GM21786 (cell line): Measurements from ENCODE around the gene EHF.
"Not testable (repeated sequence)": the region's sequence is repeated elsewhere in the genome, so short reads cannot be mapped to it uniquely, and the experiment has no call there.

Experiments
- ATAC-seq: cut with Tn5 transposase; IDR thresholded peaks from one replicate; pipeline ENCODE4 v1.9.1; 2021; ENCODE audit not compliant: unreplicated experiment

Gene EHF

DNA sequence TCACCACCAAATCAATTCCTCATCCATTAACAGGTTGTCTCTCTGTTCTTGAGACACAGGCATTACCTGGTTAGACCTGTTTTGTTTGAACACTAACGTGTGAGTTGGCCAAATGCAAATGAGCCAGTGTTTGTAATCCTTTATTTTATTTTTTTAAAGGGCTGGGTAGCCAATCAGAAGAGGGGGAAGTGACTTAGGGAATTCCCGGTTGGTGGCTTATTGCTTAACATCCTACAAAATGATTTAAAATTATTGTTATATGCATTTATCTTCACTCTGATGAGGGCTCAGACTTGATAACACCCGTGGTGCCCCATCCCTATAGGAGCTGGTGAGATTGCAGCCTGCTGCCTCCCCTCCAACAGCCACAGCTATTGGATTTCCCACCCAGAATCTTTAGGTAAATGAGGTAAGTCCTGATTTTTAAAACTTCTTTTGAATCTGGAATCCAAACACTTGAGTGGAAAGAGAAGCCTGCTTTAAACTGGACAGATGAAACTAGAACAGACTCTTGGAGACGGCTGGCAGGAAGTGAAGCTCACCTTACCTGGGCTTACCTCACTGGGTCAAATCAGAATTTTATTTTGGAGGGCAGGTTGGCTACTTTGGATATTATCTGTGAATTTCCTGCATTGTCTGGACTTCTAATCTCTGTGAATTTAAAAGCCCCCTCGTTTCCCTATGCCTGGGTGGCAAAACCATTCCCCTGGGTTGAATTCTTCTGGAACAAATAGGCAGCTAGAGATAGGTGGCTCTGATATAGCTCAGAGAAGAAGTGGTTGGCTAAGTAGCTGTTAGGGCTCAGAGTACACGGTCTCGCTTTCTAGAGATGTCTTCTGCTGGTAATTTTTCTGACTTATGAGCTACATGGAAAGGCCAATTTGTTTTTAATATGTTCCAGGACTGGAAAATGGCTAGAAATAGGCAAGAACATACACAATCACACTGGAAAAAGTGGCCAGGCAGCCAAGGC lies at the start of gene EHF:
Gene EHF, plus strand, starts transcription at position 274 of the 973 bp plus-strand sequence. CDS start 21,538 bp downstream, outside the sequence.
- no peak for ATAC-seq

DNA sequence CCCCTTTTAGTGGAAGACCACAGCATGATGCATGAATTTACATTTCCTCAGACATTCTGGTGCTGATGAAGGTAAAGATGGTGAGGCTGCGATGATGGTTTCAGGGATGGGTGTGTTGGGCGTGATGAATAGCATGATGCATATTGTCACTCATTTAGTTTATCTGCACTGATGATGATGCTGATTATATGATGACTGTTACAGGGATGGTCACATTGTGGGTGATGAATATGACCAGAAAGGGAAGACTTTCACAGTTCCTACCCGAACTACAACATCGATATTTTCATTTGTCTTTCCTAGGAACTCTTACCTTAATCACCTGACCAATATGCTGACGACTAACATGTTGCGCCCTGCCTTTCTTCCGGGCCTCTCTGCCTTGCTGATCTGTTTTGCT lies 47.4 kb upstream of the EHF start:
- ATAC-seq, result no peak

- ATAC-seq, result no peak
Measured at GRCh38 chr11:34575261-34575660, 45.6 kb upstream of the EHF start.

DNA sequence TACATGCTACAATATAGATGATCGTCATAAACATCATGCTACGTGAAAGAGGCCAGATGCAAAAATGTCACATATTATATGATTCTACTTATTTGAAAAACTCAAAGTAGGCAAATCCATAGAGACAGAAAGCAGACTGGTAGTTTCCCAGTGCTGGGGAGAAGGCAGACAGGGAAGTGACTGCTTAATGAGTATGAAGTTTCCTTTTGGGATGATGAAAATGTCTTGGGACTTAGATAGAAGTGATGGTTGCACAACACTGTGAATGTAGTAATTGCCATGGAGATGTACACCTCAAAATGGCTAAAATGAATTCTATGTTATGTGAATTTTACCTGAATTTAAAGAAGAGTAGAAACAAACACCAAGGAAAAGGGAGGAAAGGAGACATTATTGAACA lies 45.2 kb upstream of the EHF start:
- ATAC-seq, result no peak

DNA sequence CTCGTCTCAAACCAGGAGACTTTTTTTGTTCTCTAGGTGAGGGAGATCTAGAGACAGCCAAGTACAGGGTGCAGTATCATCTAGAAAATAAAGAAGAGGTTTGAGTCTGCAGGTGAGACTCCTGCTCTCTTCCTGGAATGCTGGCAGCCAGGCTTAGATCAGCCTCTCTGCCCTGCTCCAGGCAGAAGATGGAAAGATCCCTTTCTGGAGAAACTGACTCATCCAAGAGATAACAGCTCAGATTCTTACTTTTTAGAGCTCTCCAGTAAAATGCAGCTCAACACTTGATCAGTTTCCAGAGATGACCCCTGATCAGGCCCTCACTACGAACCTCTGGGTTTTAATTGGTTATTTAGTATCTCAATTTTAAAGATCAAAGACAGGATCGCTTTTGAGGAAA lies 44.6 kb upstream of the EHF start:
- no peak for ATAC-seq

DNA sequence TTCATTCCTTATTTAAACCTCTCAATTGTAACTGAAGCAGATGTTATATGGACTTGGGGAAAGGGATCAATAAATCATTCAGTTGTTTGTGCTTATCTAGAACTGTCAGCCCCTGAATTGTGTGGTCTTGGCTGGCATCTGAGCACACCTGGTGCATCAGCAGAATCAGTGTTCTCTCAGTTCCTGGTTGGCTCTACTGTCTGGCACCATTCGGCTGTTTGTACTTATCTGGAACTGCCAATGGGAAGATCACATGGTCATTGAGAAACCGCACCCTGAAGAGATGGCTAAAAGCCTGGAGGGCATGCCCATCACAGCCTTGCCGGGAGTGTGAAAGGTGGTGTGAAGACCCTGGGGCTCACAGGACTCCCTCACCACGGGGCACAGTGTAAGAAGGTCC lies 37.1 kb upstream of the EHF start:
- ATAC-seq, result no peak

GRCh38 chr11:34585304-34585734 lies 35.6 kb upstream of the EHF start:
- no peak for ATAC-seq

- peak; percentile 71 for ATAC-seq
Measured at GRCh38 chr11:34585735-34586487, 35.0 kb upstream of the EHF start.

DNA sequence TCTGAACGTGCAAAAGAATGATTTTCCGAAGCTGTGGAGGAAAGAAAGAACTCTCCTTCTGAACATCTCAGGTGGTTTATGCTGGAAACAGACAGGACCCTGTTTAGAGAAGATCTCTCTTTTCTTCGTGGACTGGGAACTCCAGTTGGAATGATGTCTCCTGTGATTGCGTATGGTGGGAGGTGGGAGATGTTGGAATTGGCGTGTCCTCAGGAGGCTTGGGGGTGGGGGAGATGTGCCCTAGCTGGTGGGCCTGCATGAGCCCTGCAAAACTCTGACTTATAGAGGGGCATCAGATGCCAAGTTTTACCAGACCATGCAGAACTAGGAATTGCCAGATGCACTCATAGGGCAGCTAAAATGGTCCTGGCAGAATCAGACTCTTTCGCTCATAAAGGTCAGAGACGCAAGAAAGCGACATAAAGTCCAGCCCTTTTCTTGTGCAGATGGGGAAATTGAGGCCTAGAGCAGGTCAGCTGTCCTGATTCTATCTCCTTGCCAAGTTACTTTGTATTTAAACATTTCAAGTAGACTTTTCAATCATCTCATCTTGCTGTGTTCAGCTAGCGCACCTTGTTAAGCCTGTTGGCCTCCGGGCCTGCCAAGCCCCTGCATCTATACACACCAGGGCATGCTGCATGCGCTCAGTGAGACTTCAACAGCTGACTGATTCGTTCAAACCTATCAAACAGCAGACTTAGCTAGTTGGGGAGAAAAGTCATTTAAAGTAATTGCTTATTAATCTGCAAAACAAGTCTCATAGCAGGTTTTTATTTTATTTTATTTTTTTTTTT lies 34.2 kb upstream of the EHF start:
- ATAC-seq, result no peak

DNA sequence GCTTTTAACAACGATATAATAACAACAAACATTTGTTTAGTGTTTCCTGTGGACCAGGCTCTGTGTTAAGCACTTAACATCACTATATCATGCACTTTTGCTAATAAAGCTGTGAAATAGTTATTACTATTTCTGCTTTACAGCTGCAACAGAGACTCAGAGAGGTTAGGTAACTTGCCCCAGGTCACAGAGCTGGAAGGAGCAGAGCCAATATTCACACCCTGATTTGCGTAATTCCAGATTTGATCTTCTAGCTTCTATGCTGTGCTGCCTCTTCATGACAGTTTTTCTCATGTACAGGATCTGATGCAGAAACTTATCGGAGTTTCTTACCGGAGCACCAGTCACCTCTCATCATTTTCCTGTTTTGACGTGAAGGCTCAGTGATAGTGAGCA lies 33.6 kb upstream of the EHF start:
- no peak for ATAC-seq

- ATAC-seq, result no peak
Measured at GRCh38 chr11:34588023-34588422, 32.9 kb upstream of the EHF start.

GRCh38 chr11:34588701-34589100 lies 32.2 kb upstream of the EHF start:
- no peak for ATAC-seq

DNA sequence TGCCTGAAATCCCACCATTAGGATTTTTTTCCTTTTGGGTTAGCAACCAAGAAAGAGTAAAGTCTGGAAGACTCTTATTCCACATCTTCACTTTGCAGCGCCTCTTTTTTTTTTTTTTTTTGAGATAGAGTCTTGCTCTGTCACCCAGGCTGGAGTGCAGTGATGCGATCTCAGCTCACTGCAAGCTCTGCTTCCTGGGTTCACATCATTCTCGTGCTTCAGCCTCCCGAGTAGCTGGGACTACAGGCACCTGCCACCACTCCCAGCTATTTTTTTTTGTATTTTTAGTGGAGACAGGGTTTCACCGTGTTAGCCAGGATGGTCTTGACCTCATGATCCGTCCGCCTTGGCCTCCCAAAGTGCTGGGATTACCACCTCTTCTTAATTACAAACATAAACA lies 31.7 kb upstream of the EHF start:
- ATAC-seq, result not testable (repeated sequence)

- no peak for ATAC-seq
Measured at GRCh38 chr11:34593085-34593484, 27.8 kb upstream of the EHF start.

DNA sequence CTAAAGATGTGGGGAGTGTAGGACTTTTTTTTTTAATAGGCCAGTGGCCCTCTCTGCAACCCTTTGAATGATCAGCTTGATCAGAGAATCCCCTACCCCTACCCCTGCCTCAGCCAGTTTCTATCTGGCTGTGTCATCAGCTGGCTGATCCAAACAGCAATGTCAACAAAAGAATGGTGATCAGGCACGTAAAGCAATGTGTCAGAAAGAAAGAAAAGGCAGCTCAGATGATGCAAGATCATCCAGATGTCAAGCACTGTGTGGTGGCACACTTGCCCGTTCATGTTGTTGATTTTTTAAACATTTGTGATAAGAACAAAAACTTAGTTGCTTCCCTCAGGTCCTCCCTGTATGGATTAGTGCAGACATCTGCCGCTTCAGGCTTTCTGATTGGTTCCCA lies 26.3 kb upstream of the EHF start:
- ATAC-seq, result no peak

DNA sequence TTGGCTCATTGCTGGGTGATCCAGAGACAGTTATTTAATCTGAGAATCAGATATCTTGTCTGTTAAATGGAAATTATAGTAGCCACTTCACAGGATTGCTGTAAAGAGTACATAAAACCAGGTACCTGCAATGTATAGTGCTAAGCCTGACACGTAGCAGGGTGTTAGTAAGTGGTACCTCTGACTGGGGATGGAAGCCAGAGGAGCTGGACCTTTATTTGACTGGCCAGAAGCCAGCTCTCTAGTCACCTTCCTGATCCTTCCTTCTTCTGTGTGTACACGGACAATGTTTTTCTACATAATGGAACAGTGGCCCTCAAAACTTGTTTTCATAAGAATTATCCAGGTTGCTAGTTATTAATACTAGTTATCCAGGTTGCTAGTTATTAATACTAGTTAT lies 25.5 kb upstream of the EHF start:
- no peak for ATAC-seq

- no peak for ATAC-seq
Measured at GRCh38 chr11:34595960-34596644, 24.8 kb upstream of the EHF start.

DNA sequence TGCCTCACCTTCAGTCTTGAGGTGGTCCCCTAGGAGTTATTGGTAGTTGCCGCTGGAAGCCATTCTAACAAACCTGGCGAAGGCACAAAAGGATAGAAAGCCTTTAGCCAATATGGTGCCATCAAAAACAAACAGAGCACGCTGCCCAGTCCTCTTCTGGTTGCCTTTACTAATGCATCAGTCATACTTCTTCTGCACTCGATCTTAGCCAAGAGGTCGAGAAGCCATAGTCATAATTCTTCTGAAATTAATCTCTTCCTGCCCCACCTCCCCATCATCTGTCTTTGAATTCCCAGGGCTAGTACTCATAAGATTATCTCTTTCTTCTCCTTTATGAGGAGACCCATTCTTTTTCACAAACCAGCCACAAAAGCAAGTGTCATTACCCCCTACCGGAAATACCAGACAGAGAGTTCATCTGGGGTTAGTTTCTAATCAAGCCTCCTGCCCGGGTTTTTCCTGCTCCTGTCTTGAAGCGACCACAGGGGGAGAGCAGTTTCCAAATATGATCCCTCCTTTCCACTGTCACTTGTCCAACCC lies 21.4 kb upstream of the EHF start:
- ATAC-seq, result no peak

DNA sequence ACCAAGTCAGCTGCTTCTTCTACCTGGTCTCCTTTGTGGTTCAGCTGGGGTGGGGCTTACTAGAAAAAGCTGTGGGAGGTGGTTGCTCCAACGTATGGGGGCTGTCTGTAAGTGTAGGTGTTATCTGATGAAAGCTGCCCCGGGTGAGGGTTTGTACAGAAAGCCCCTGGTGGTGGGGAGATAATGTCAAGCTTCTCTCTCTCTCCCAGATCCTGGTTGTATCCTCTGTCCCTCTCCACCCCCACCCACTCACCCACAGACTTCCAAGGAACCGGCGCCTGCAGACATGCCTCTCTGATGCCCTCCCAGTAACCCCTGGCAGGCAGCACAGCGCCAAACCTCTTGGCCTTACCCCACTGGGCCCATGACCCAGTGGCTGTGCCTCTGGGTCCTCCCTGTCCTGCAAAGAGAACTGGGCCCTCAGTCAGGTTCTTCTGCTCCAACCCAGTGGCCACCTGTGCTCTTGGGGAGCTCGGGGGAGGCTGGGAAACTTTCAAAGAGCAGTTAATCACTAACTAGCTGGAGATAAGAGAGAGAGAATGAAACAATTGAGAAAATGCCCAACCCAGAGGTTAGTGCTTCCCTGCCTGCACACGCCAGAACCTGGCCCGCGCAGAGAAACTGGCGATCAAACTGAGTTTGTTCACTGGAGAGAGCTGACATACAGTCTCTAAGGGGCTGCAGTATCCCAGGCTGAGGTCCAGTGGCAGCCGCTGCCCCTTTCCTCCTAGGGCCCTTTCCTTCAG lies 20.4 kb upstream of the EHF start:
- ATAC-seq, result no peak

GRCh38 chr11:34601085-34601444 lies 19.8 kb upstream of the EHF start:
- ATAC-seq, result no peak
